ENCODE measurements around the gene PAFAH2.

Gene PAFAH2

GRCh38 chr1:25929016-25929415, 68.8 kb downstream of the PAFAH2 start:
- ATAC-seq = no peak
- TF ChIP-seq, protein P1, sequence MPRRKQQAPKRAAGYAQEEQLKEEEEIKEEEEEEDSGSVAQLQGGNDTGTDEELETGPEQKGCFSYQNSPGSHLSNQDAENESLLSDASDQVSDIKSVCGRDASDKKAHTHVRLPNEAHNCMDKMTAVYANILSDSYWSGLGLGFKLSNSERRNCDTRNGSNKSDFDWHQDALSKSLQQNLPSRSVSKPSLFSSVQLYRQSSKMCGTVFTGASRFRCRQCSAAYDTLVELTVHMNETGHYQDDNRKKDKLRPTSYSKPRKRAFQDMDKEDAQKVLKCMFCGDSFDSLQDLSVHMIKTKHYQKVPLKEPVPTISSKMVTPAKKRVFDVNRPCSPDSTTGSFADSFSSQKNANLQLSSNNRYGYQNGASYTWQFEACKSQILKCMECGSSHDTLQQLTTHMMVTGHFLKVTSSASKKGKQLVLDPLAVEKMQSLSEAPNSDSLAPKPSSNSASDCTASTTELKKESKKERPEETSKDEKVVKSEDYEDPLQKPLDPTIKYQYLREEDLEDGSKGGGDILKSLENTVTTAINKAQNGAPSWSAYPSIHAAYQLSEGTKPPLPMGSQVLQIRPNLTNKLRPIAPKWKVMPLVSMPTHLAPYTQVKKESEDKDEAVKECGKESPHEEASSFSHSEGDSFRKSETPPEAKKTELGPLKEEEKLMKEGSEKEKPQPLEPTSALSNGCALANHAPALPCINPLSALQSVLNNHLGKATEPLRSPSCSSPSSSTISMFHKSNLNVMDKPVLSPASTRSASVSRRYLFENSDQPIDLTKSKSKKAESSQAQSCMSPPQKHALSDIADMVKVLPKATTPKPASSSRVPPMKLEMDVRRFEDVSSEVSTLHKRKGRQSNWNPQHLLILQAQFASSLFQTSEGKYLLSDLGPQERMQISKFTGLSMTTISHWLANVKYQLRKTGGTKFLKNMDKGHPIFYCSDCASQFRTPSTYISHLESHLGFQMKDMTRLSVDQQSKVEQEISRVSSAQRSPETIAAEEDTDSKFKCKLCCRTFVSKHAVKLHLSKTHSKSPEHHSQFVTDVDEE (CRISPR knock-in tag; IDR thresholded peaks at IDR 0.05) = no peak
- TF ChIP-seq ZNF8 (CRISPR knock-in tag; IDR thresholded peaks at IDR 0.05) (no peak), TOX (CRISPR knock-in tag; IDR thresholded peaks at IDR 0.05; ENCODE audit: borderline replicate concordance) (no peak), PPARA (CRISPR knock-in tag; IDR thresholded peaks at IDR 0.05; ENCODE audit: borderline replicate concordance) (no peak), RARB (CRISPR knock-in tag; IDR thresholded peaks at IDR 0.05) (no peak), ARNTL (CRISPR knock-in tag; IDR thresholded peaks at IDR 0.05; ENCODE audit: borderline replicate concordance, low read depth) (no peak), ESRRG (CRISPR knock-in tag; IDR thresholded peaks at IDR 0.05) (no peak), ZFP3 (CRISPR knock-in tag; IDR thresholded peaks at IDR 0.05) (no peak)

DNA sequence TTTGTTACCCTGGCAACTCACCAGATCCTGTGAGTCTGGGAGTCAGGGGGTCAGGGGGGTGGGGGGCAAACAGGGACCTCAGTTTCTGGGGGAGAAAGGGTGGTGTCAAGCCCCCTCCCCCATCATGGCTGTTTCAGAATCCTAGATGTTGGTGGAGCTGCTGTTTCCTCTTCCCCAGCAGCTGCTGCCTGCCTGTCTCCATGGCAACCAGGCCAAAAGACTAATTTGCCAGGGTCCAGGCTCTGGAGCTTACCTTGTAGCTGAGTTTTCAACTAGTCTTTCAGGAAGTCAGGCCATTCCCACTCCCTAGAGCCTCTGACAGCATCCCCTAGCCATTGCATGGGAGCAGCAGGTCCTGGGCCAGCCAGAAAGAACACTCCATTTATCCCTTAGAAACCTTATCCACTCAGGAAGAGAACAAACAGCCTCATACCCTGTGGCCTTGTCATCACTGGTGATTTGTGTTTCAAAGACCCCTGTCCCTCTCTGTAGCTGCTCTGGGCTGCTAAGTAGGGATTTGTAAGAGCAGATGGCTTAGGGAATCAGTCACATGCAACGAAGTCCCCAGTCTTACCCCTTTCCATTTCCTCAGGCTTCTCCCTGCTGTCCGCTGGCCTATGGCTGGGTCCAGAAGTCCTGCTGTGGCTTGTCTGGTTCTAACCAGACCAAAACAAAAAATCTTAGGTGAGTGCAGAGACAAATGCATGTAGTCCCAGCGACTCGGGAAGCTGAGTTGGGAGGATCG, 70.2 kb downstream of the PAFAH2 start:
- TF ChIP-seq GLIS3 (CRISPR knock-in tag; IDR thresholded peaks at IDR 0.05) = no peak
- TF ChIP-seq POU6F1 (CRISPR knock-in tag; IDR thresholded peaks at IDR 0.05; ENCODE audit: borderline replicate concordance, low read depth) = no peak
- no peak for TF ChIP-seq ESRRG (CRISPR knock-in tag; IDR thresholded peaks at IDR 0.05)
- no peak for TF ChIP-seq CSDC2 (CRISPR knock-in tag; IDR thresholded peaks at IDR 0.05)
- no peak for TF ChIP-seq ISL1 (CRISPR knock-in tag; IDR thresholded peaks at IDR 0.05)
- TF ChIP-seq ZFP3 (CRISPR knock-in tag; IDR thresholded peaks at IDR 0.05) = no peak
- TF ChIP-seq, protein P2, sequence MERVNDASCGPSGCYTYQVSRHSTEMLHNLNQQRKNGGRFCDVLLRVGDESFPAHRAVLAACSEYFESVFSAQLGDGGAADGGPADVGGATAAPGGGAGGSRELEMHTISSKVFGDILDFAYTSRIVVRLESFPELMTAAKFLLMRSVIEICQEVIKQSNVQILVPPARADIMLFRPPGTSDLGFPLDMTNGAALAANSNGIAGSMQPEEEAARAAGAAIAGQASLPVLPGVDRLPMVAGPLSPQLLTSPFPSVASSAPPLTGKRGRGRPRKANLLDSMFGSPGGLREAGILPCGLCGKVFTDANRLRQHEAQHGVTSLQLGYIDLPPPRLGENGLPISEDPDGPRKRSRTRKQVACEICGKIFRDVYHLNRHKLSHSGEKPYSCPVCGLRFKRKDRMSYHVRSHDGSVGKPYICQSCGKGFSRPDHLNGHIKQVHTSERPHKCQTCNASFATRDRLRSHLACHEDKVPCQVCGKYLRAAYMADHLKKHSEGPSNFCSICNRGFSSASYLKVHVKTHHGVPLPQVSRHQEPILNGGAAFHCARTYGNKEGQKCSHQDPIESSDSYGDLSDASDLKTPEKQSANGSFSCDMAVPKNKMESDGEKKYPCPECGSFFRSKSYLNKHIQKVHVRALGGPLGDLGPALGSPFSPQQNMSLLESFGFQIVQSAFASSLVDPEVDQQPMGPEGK (CRISPR knock-in tag; IDR thresholded peaks at IDR 0.05; ENCODE audit: borderline replicate concordance) = no peak
- TF ChIP-seq, protein P1 (CRISPR knock-in tag; IDR thresholded peaks at IDR 0.05) = no peak
- no peak for TF ChIP-seq ARNTL (CRISPR knock-in tag; IDR thresholded peaks at IDR 0.05; ENCODE audit: borderline replicate concordance, low read depth)
- TF ChIP-seq TCF4 (CRISPR knock-in tag; IDR thresholded peaks at IDR 0.05; ENCODE audit: borderline replicate concordance) = no peak
- no peak for TF ChIP-seq BACH2 (CRISPR knock-in tag; IDR thresholded peaks at IDR 0.05; ENCODE audit: borderline replicate concordance)
- no peak for TF ChIP-seq ZNF565 (CRISPR knock-in tag; conservative IDR thresholded peaks at IDR 0.05; ENCODE audit: low read depth)
- TF ChIP-seq ZNF70 (CRISPR knock-in tag; IDR thresholded peaks at IDR 0.05) = no peak
- no peak for TF ChIP-seq ZFP30 (CRISPR knock-in tag; IDR thresholded peaks at IDR 0.05)
- no peak for TF ChIP-seq PPARA (CRISPR knock-in tag; IDR thresholded peaks at IDR 0.05; ENCODE audit: borderline replicate concordance)
- TF ChIP-seq ZNF8 (CRISPR knock-in tag; IDR thresholded peaks at IDR 0.05) = no peak
- TF ChIP-seq RARB (CRISPR knock-in tag; IDR thresholded peaks at IDR 0.05) = no peak
- no peak for TF ChIP-seq CSRNP3 (CRISPR knock-in tag; IDR thresholded peaks at IDR 0.05)
- no peak for TF ChIP-seq OSR1 (CRISPR knock-in tag; IDR thresholded peaks at IDR 0.05)
- peak; percentile 67 for ATAC-seq
